HEK293 (cell line): Measurements from ENCODE around the gene CBLL1.

Experiments
- CTCF ChIP-seq: fragments of 450-650 bp; formaldehyde crosslinking; IDR thresholded peaks from 2 replicates; pipeline ENCODE4 v1.5.1; 2016; ENCODE audit warnings: missing biosample characterization, missing genetic modification characterization
- REST ChIP-seq: fragments of 450-650 bp; formaldehyde crosslinking; IDR thresholded peaks from 2 replicates; pipeline ENCODE4 v1.5.1; 2016; ENCODE audit warnings: missing biosample characterization, missing genetic modification characterization
- YY1 ChIP-seq: fragments of 450-650 bp; formaldehyde crosslinking; IDR thresholded peaks from 2 replicates; pipeline ENCODE4 v1.5.1; 2018; ENCODE audit warnings: missing biosample characterization, missing genetic modification characterization
- ZBTB49 ChIP-seq: fragments of 450-650 bp; formaldehyde crosslinking; IDR thresholded peaks from 2 replicates; pipeline ENCODE4 v1.5.1; 2016; ENCODE audit warnings: missing biosample characterization, missing genetic modification characterization, low read depth
- ZNF138 ChIP-seq: fragments of 450-650 bp; formaldehyde crosslinking; IDR thresholded peaks from 2 replicates; pipeline ENCODE4 v1.5.1; 2016; ENCODE audit warnings: missing biosample characterization, missing genetic modification characterization, borderline replicate concordance
- ZNF157 ChIP-seq: fragments of 450-650 bp; formaldehyde crosslinking; IDR thresholded peaks from 2 replicates; pipeline ENCODE4 v1.5.1; 2016; ENCODE audit warnings: missing biosample characterization, missing genetic modification characterization
- ZNF175 ChIP-seq: fragments of 450-650 bp; formaldehyde crosslinking; IDR thresholded peaks from 2 replicates; pipeline ENCODE4 v1.5.1; 2016; ENCODE audit warnings: missing biosample characterization, missing genetic modification characterization
- ZNF837 ChIP-seq: fragments of 450-650 bp; formaldehyde crosslinking; IDR thresholded peaks from 2 replicates; pipeline ENCODE4 v1.5.1; 2016; ENCODE audit warnings: missing biosample characterization, missing genetic modification characterization

- no peak for TF ChIP-seq ZNF138 (tag by site-specific recombination)
- TF ChIP-seq ZNF175 (tag by site-specific recombination) = no peak
- TF ChIP-seq CTCF (tag by site-specific recombination) = no peak
- no peak for TF ChIP-seq ZNF157 (tag by site-specific recombination)
- no peak for TF ChIP-seq ZNF837 (tag by site-specific recombination)
- no peak for TF ChIP-seq REST (tag by site-specific recombination)
- TF ChIP-seq ZBTB49 (tag by site-specific recombination) = no peak
- TF ChIP-seq YY1 = no peak
Measured at GRCh38 chr7:107792364-107792763, 48.4 kb downstream of the CBLL1 start.
